ENCODE data around the gene SUPT5H. TPM values are rescaled to one million over a fixed set of nuclear protein-coding genes. Genes with fewer than 3 reads are reported as not detected.

Gene SUPT5H
- total and polyA plus RNA-seq, 2 of the 4 experiments (the other 2 are of a cell fraction) = 75.3 to 116 TPM

DNA sequence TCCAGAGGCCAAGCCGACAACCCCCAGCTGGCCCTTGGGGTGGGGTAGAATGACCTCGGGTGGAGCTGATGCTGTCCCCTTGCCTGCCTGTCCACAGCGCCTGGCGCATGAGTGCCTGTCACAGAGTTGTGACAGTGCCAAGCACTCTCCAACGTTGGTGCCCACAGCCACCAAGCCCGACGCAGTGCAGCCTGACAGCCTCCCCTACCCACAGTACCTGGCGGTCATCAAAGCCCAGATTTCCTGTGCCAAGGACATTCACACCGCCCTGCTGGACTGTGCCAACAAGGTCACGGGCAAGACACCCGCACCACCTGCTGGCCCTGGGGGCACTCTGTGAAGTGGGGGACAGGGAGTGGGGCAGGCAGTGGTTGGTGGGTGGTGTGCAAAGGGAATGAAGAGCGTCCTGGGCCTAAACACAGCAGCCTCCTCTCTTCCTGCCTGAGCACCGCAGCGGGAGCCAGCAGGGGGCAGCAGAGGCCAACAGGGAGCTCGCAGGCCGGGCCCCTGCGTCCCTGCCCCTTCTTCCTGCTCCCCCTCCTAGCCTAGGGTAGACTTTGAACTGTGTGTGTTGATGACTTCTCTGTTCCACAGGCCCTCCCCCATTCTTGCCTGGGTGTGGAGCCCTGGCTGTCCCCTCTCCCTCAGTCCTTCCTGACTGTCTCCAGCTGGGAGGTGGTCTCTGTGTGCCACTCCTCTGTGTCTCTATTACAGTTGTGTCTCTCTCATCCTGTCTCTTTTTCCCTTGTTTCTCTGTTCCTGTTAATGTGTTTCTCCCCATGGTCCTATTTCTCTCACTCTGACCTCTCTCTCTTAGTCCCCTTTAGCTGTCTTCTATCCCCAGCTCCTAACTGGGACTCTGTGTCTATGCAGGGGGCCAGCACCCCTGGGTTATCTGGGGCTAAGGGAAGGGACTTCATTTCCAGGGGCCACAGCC, 47.8 kb upstream of the SUPT5H start (continued):
- peak; percentile 96 for TF ChIP-seq CTCF (conservative IDR thresholded peaks at IDR 0.05; ENCODE audit: low read depth, low read length)
- peak; percentile 96 for TF ChIP-seq RAD21 (IDR thresholded peaks at IDR 0.05; ENCODE audit: low read length)
